Epithelial cell of proximal tubule (primary cell): ENCODE results near the gene PDF. TPM values are rescaled to one million over a fixed set of nuclear protein-coding genes. Genes with fewer than 3 reads are reported as not detected.

ENCODE experiments used
- DNase-seq: peaks from one replicate; pipeline ENCODE4 v3.0.0-alpha.2; 2011; ENCODE audit warnings: low read depth
- H3K4me3 ChIP-seq: 2 replicates; pipeline ENCODE4 v1.5.1; 2011; ENCODE audit warnings: low read depth, mild to moderate bottlenecking, low read length
- total RNA-seq: library from RNA; depleted of rRNA; stranded (reverse); fragments of >200 nt; gene quantifications from 2 replicates; pipeline ENCODE4 v1.2.3, GENCODE V29; 2015
- TF ChIP-seq, protein P1 (sequence below): conservative IDR thresholded peaks from 2 replicates; pipeline ENCODE4 v1.5.1; 2012; ENCODE audit warnings: low read depth, mild to moderate bottlenecking, low read length

PDF gene
- total RNA-seq, 1 donor from 2014 or later, result 23.8 TPM

DNA sequence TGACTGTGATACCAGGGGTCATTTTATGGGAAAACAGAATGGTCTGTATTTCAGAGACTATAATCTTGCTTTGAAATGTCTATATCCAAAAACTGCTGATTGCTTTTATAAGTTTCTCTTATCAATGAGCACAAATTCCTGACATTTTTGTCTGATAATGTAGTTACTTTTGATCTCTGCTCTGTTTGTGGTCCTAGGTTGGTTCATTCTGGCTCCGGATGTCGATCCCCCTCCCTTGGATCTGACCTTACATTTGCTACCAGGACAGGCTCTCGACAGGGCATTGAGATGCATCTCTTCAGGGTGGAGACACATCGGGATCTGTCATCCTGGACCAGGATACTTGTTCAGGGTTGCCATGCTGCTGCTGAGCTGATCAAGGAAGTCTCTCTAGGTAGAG lies 46.5 kb downstream of the PDF start:
- H3K4me3 ChIP-seq, result no peak overlapping the region
- DNase-seq, result no peak
- TF ChIP-seq, protein P1, sequence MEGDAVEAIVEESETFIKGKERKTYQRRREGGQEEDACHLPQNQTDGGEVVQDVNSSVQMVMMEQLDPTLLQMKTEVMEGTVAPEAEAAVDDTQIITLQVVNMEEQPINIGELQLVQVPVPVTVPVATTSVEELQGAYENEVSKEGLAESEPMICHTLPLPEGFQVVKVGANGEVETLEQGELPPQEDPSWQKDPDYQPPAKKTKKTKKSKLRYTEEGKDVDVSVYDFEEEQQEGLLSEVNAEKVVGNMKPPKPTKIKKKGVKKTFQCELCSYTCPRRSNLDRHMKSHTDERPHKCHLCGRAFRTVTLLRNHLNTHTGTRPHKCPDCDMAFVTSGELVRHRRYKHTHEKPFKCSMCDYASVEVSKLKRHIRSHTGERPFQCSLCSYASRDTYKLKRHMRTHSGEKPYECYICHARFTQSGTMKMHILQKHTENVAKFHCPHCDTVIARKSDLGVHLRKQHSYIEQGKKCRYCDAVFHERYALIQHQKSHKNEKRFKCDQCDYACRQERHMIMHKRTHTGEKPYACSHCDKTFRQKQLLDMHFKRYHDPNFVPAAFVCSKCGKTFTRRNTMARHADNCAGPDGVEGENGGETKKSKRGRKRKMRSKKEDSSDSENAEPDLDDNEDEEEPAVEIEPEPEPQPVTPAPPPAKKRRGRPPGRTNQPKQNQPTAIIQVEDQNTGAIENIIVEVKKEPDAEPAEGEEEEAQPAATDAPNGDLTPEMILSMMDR, result no peak

DNA sequence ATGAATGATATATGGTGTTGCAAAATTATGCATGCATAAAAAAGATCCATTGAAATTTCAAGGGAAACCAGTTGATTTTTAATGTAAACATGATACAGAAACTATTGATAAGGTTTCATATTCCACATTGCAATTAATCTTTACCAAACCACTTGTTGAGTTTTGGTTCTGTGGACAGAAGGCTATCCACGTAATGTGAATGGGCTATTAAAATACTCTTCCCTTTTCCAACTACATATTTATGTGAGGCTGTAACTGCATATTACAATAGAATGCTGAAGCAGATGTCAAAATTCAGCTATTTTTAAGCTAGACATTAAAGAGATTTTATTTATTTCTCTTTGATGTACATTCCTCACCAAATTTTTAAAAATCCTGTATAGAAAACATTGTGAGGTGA lies 53.0 kb downstream of the PDF start:
- TF ChIP-seq, protein P1, result no peak
- no peak for DNase-seq
- no peak overlapping the region for H3K4me3 ChIP-seq

Other genes starting within 250 kb of the PDF start
- gene HAS3, start 224.9 kb downstream of the PDF start, total RNA-seq, result 14.0 and 16.4 TPM in 2 replicates
- 47.4 and 53.7 TPM in 2 replicates for gene CHTF8, start 198.0 kb downstream of the PDF start, total RNA-seq
- gene UTP4, start 197.9 kb downstream of the PDF start, total RNA-seq, result 16.3 and 41.0 TPM in 2 replicates
- gene SNTB2, start 143.4 kb downstream of the PDF start, total RNA-seq, result 5.8 and 31.0 TPM in 2 replicates
- 31.0 and 35.4 TPM in 2 replicates for gene VPS4A, start 19.2 kb downstream of the PDF start, total RNA-seq
- gene COG8, start 9.0 kb upstream of the PDF start, total RNA-seq, result 39.4 and 45.4 TPM in 2 replicates
- 27.2 and 42.9 TPM in 2 replicates for gene NIP7, start 9.2 kb upstream of the PDF start, total RNA-seq
- not detected in 2 replicates for gene TMED6, start 21.2 kb upstream of the PDF start, total RNA-seq
- gene TERF2, start 55.4 kb upstream of the PDF start, total RNA-seq, result 4.1 and 7.4 TPM in 2 replicates
- gene CYB5B, start 94.0 kb upstream of the PDF start, total RNA-seq, result 54.0 and 97.6 TPM in 2 replicates
- 5.1 and 6.5 TPM in 2 replicates for gene NFAT5, start 235.4 kb upstream of the PDF start, total RNA-seq